Activated CD8-positive, alpha-beta memory T cell treated with anti-CD3 and anti-CD28 coated beads, Interleukin-2, amount 50 U/mL, for 24 hours (primary cell): Measurements from ENCODE around the gene DCP1B.

Source experiments
- DNase-seq: peaks from one replicate; pipeline ENCODE4 v3.0.0-alpha.2; 2020; ENCODE audit errors: extremely low read depth

The DCP1B gene

DNA sequence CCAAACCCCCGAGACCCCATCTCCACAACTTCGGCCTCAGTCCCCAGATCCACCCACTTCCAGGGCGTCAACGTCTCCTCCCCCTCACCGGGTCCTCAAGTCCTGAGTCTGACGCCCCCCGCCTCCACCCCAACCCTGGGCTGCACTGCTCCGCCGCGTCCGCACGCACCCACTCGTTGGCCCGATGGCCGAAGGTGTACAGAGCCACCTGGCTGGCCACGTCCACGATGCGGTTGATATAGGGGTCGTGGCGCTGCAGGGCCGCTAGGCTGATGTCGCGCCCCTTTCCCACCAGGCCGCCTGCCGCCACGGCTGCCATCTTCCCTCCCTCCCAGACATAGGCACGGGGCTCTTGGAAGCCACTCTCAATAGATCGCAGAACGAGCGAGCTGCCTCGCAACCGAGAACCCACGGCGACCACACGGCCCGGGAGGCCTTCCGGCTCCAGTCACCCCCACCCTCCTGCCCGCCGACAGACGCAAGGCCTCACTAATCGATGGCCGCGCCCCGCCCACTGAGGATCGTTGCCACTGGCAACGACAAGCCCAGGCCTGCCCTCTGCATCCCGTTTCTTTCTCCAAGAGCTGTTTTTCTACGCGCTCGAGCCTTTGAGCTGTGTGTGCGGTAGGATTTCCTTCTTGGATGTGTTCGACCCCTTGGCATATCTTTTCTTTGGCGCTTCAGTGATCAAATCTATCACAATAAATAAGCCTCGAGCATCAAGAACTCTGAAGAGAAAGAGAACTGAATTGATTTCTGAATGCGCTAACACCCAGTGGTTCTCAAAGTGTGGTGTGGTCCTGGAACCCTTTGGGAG is at the start of gene DCP1B:
Gene DCP1B (minus strand): TSS at position 345 of the 817 bp plus-strand sequence. CDS start 26 bp downstream, at position 319.
- peak; percentile 87 for DNase-seq

- DNase-seq: no peak
Measured at GRCh38 chr12:2053691-2054090, 49.4 kb upstream of the DCP1B start.

GRCh38 chr12:2052826-2053678 is 48.8 kb upstream of the DCP1B start, which contains the start of gene CACNA1C:
Gene CACNA1C (plus strand): TSS chr12:2052987. CDS start chr12:2053563, 576 bp downstream.
- no peak for DNase-seq

DNA sequence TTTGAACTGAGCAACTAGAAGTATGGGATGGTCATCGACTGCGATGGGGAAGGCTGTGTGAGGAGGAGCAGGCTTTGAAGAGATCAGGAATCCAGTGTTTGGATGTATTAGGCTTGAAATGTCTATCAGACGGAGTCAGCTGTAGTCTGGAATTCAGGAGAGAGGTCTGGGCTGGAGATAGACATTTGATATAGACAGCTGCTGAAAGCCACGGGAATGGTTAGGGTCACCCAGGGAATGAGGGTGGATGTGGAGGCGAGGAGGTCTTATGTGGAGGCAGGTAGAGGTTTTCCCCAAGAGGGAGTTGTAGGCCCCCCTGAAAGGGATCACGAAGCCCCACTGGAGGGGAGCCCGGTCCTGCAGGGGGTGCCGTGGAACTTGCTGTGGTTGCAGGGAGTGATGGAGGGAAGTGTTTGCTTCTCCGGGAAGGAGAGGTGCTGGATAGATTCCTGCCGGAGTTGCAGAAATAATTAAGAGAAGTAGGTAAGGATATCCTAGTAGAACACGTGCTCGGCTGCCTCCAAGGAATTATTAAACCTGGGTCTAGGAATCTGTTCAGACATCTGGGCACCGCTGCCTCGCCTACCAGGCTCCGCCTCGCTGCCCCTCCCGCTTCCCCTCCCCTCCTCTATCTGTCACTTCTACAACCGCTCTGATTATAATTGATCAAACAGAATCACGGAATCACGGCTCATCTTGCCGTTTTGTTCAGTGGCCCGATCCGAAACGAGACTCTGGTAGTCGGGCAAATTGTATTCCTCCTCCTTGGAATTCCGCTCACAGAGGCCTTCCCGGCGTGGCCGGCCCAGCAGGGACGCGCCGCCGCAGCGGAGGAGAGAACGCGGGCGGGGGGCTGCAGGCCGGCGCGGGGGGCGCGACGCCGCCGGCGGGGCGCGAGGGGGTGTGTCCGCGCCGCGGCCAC is 47.7 kb upstream of the DCP1B start:
- DNase-seq: no peak

GRCh38 chr12:2049604-2050540 is 45.6 kb upstream of the DCP1B start:
- DNase-seq: no peak

DNA sequence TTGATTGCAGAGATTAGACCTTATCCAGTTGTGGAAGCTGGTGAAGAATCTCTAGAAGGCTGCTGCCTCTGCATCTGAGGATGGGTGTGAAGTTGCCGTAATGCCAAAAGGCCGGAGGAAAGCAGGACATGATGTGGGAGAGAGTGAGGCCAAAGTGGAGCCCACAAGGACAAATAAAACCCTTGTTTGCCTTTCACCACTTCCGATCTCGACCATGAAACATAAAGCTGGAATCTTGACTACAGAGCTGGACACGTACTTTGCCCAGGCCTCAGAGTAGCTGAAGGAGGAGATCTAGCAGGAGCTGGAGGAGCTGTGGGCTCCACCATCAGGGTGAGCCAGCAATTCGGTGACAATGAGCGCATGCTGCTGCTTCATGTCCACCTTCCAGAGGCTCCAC is 43.5 kb upstream of the DCP1B start:
- DNase-seq: no peak

- DNase-seq: no peak
Measured at GRCh38 chr12:2046957-2047356, 42.7 kb upstream of the DCP1B start.

GRCh38 chr12:2044165-2044564 is 39.9 kb upstream of the DCP1B start:
- no peak for DNase-seq

- no peak for DNase-seq
Measured at GRCh38 chr12:2043054-2043453, 38.8 kb upstream of the DCP1B start.

- DNase-seq: no peak
Measured at GRCh38 chr12:2039034-2039433, 34.8 kb upstream of the DCP1B start.

GRCh38 chr12:2035431-2036055 is 31.3 kb upstream of the DCP1B start:
- no peak for DNase-seq

GRCh38 chr12:2034633-2035430 is 30.6 kb upstream of the DCP1B start:
- DNase-seq: peak; percentile 42

DNA sequence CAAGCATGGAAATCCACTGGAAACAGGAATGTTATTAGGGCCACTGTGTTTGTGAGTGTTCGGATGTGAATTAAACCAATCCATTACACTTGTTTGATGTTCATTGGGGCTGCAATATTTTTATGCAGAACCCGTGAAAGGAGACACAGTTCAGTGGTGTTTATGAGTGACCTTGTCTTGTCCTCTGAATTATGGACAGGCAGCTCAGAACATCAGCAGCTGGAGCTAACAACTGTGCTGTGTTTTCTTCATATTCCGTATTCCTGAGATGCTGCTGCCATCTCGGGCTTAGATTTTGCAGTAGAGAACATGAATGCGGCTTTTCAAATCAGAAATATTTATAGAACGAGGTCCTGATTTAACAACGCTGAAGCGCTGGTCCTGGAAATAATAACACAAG is 28.2 kb upstream of the DCP1B start:
- no peak for DNase-seq

DNA sequence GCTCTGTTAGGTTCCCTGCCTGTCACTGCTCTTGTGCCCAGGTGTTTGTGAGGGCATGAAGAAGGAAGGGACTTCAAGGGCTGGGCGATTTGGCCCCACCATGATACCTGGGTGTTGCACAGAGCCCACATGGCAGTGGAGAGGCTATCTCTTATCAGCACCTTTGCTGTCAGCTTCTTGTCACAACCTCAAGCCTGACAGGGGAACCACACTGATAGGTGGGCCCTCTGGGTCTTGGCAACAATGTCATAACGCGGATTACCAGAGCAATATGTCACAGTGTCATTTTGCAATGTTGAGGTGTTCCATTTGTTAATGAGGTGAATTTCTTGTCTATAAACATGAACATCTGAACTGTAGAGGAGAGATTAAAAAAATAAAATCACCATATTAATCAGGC is 25.6 kb upstream of the DCP1B start:
- DNase-seq: no peak

DNA sequence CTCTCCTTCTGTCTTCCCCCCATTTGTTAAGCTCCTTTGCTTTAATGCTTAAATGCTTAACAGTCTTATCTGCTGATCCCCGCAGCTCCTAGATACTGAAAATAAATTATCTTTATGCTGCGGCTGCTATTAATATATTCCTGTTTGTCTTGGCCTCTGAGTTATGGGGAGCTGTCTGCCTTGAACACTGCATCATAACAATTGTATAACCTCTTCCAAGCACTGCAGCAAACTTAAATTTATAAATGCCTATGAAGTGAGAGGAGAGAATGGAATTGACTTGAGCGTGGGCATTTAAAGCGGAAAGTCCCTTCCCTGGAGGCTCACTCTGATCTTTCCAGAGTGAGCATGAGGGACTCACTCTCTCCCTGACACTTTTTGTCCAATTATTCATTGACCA is 23.1 kb upstream of the DCP1B start:
- no peak for DNase-seq

- DNase-seq: no peak
Measured at GRCh38 chr12:2023365-2023764, 19.1 kb upstream of the DCP1B start.

DNA sequence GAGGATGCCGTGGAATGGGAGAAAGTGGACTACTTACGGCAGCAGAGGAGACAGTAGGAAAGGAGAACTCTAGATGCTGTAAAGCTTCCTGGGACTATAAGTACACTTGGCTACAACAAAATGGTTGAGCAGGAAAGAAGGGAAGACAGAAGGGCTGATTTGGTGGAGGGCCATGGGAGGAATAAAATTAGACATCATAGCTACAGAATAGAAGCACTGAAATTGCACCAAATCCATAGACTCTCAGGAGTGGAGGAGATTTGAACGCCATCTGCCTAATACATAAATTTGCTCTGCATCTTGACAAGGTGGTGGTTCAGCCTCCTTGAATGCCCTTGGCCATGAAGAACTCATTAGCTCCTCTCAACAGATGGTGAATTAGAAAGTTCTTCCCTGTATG is 16.3 kb upstream of the DCP1B start:
- no peak for DNase-seq

DNA sequence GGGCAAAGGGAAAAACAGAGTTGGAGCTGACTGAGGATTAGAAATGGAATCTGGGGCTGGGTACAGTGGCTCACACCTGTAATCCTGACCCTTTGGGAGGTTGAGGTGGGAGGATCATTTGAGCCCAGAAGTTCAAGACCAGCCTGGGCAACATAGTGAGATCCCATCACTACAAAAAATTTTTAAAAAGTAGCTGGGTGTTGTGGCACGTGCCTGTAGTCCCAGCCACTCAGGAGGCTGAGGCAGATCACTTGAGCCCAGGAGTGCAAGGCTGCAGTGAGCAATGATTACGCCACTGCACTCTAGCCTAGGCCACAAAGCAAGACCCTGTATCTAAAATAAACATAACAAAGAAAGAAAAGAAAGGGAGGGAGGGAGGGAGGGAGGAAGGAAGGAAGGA is 14.9 kb upstream of the DCP1B start:
- DNase-seq: no peak

GRCh38 chr12:2018391-2018790 is 14.1 kb upstream of the DCP1B start:
- DNase-seq: no peak
